Left lung (tissue), 10 donors: ENCODE results near the gene IQCM. TPM values are rescaled to one million over a fixed set of nuclear protein-coding genes. Genes with fewer than 3 reads are reported as not detected.
"Not testable (repeated sequence)": the region's sequence is repeated elsewhere in the genome, so short reads cannot be mapped to it uniquely, and the experiment has no call there.

Source experiments
- ATAC-seq: fragments of 200-7000 bp; cut with Tn5 transposase; one replicate; pipeline ENCODE4 v1.9.1; 2020; ENCODE audit warnings: moderate library complexity
- DNase-seq, 4 donors: peaks; one replicate each; pipeline ENCODE4 v3.0.0-alpha.2; 2013 to 2020
- H3K27ac ChIP-seq, 2 donors: fragments of 200-600 bp; sonication (generic) in 1 of 2; one replicate each; pipeline versions ENCODE4 v1.5.0 to v1.8.0; 2020 to 2021
- H3K27me3 ChIP-seq, 2 donors: fragments of 200-600 bp; sonication (generic) in 1 of 2; one replicate each; pipeline versions ENCODE4 v1.5.0 to v1.8.0; 2020 to 2021
- H3K36me3 ChIP-seq, 2 donors: fragments of 200-600 bp; sonication (generic) in 1 of 2; one replicate each; pipeline versions ENCODE4 v1.5.0 to v1.8.0; 2020 to 2021
- H3K4me1 ChIP-seq, 2 donors: fragments of 200-600 bp; one replicate each; pipeline ENCODE4 v1.8.0; 2021
- H3K4me3 ChIP-seq, 2 donors: fragments of 200-600 bp; sonication (generic) in 1 of 2; one replicate each; pipeline versions ENCODE4 v1.5.0 to v1.8.0; 2020 to 2021; ENCODE audit warnings: mild to moderate bottlenecking in 1 of 2
- H3K9me3 ChIP-seq, 2 donors: fragments of 200-600 bp; sonication (generic) in 1 of 2; one replicate each; pipeline versions ENCODE4 v1.5.0 to v1.8.0; 2020 to 2021
- intact Hi-C, 2 donors: fragments of 100-400 bp; cut with DNase I; formaldehyde crosslinking; loops; one replicate each; pipeline versions ENCODE4 v1.11.2 to v1.14.2; 2022
- polyA plus RNA-seq, 6 donors: library from polyadenylated mRNA; unstranded; fragments of 120-200 nt; gene quantifications; one replicate each; pipeline ENCODE4 v1.2.1, GENCODE V29; 2013; ENCODE audit not compliant: insufficient read length in 6 of 6
- total RNA-seq, 2 donors: library from RNA; stranded (reverse); fragmentation: NEBNext Ultra II Directional; extraction: Animal tissue kit (Norgen Biotek cat#: 25700); gene quantifications; one replicate each; pipeline ENCODE4 v1.2.1, GENCODE V29; 2021
- TF ChIP-seq, protein P1 (sequence below), 2 donors: fragments of 200-600 bp; sonication (generic) in 1 of 2; IDR thresholded peaks; one replicate each; pipeline versions ENCODE4 v1.5.0 to v1.8.0; 2021; ENCODE audit warnings: antibody characterized with exemption in 2 of 2
- donor health status: DM: no; HTN: yes; CAD: no.
- donor health status: DM: no; HTN: no; CAD: no.

Gene IQCM
- total and polyA plus RNA-seq, 8 donors, result not detected

DNA sequence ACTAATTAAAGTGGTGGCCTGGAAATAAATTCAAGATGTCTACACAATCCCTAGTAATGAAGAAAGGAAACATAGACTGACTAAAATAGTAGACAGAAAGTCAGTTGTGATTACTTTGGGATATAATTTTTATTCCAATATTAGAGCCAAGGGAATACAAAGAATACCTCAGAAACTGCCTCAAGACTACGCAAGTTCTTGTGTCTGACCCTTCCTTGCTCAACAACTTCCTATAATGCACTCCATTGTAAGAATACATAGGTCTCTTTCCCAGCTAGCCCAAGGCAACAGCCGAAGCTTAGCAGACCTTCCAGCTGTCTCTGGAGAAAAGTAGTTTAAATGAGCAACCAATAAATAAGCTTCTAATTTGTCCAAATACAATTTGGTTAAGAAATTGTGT is 315.9 kb downstream of the IQCM start:
- intact Hi-C loops, result no loop called here
- H3K27ac ChIP-seq, result no peak overlapping the region
- H3K4me3 ChIP-seq, result no peak overlapping the region
- TF ChIP-seq, protein P1, sequence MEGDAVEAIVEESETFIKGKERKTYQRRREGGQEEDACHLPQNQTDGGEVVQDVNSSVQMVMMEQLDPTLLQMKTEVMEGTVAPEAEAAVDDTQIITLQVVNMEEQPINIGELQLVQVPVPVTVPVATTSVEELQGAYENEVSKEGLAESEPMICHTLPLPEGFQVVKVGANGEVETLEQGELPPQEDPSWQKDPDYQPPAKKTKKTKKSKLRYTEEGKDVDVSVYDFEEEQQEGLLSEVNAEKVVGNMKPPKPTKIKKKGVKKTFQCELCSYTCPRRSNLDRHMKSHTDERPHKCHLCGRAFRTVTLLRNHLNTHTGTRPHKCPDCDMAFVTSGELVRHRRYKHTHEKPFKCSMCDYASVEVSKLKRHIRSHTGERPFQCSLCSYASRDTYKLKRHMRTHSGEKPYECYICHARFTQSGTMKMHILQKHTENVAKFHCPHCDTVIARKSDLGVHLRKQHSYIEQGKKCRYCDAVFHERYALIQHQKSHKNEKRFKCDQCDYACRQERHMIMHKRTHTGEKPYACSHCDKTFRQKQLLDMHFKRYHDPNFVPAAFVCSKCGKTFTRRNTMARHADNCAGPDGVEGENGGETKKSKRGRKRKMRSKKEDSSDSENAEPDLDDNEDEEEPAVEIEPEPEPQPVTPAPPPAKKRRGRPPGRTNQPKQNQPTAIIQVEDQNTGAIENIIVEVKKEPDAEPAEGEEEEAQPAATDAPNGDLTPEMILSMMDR (IDR thresholded peaks at IDR 0.05), result no peak
- H3K9me3 ChIP-seq, result no peaks in the 10 kb centered on the region
- no peak for ATAC-seq
- H3K27me3 ChIP-seq, result no peaks in the 10 kb centered on the region
- no peaks in the 10 kb centered on the region for H3K36me3 ChIP-seq
- DNase-seq, result no peak
- no peaks in the 10 kb centered on the region for H3K4me1 ChIP-seq

DNA sequence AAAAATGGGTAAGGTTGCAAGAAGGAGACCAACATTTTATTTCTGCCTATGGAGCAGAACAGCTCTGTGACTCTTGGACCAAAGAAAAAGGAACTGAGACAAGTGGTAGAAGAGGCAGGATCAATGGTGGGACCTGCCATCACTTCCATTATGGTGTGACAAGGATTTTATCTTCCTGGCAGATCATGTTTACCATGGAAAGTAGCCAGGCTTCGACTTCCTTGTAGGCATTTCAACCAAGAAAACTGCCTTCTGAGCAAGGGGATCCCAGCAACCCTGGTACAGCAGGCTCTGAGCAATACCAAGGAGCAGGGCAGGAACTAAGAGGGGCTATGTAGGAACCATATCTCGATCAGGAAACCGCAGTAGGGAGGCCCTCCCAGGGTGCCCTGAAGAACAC is 317.4 kb downstream of the IQCM start:
- Histone ChIP-seq H3K4me1 (no peaks in the 10 kb centered on the region), H3K27ac (no peak overlapping the region), H3K4me3 (no peak overlapping the region), H3K9me3 (no peaks in the 10 kb centered on the region), H3K36me3 (no peaks in the 10 kb centered on the region), H3K27me3 (no peaks in the 10 kb centered on the region)
- TF ChIP-seq, protein P1 (IDR thresholded peaks at IDR 0.05), result no peak
- no peak for ATAC-seq
- DNase-seq, result no peak
- intact Hi-C loops, result no loop called here

DNA sequence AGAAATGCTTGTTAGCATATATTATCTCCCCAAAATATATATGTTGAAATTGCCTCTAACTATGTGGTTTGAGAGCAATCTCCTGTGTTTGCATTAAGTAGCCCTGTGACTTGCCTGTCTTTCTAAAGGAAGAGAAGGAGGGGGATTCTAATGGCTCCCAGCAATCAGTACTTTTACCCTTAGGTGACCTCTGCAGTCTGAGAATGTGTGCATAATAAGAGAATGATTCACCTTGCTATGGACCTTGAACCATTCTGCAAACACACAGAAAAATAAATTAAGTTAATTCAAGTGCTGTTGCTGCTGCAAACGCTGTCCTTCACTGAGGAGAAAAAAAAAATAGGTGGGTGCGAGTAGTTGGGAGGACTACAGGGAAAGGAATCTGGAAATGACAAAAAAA is 322.2 kb downstream of the IQCM start:
- H3K27me3 ChIP-seq, result no peaks in the 10 kb centered on the region
- no peak for DNase-seq
- TF ChIP-seq, protein P1 (IDR thresholded peaks at IDR 0.05), result no peak
- no peaks in the 10 kb centered on the region for H3K4me1 ChIP-seq
- no peaks in the 10 kb centered on the region for H3K36me3 ChIP-seq
- no peak overlapping the region for H3K4me3 ChIP-seq
- no peak overlapping the region for H3K27ac ChIP-seq
- intact Hi-C loops, result no loop called here
- no peaks in the 10 kb centered on the region for H3K9me3 ChIP-seq
- no peak for ATAC-seq

DNA sequence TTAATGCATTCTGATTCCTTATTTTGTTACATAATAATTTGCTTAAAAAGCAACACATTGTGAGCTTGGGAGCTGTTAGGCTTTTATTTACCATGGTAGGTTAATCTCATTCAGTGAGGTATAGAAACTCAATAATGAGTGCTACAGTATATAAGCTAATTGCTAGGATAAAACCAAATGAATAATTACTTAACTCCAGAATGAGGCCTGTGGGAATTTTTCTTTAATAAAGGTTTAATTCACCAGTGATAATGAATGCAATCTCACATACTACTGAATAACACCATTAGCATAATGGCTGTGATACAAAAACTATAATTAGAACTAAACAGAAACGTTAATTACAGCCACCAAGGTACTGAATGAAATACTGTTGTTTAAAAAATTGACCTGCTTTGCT is 326.3 kb downstream of the IQCM start:
- Histone ChIP-seq H3K27me3 (no peaks in the 10 kb centered on the region), H3K27ac (no peak overlapping the region), H3K36me3 (no peaks in the 10 kb centered on the region), H3K4me3 (no peak overlapping the region), H3K9me3 (no peaks in the 10 kb centered on the region), H3K4me1 (no peaks in the 10 kb centered on the region)
- no peak for DNase-seq
- ATAC-seq, result no peak
- intact Hi-C loops, result no loop called here
- TF ChIP-seq, protein P1 (IDR thresholded peaks at IDR 0.05), result no peak

DNA sequence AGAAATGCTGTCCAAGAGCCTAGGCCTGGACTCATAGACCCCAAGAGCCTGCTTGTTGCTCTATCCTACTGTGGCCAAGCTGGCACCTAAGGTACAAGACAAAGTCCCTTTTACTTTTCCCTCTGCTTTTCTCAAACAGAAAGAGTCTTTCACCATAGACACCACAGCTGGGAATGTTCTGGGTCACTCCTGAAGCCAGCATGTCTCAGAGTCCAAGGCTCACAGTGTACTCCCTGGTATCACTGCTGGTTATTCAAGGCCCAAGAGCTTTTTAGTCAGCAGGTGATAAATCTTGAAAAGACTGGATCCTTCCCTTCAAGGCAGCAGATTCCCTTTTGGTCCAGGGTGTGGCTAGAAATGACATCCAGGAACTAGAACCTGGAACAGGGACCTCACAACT is 328.8 kb downstream of the IQCM start:
- no peak for DNase-seq
- H3K9me3 ChIP-seq, result no peaks in the 10 kb centered on the region
- no peak for ATAC-seq
- TF ChIP-seq, protein P1 (IDR thresholded peaks at IDR 0.05), result no peak
- H3K4me3 ChIP-seq, result no peak overlapping the region
- H3K27me3 ChIP-seq, result no peaks in the 10 kb centered on the region
- H3K27ac ChIP-seq, result no peak overlapping the region
- intact Hi-C loops, result no loop called here
- no peaks in the 10 kb centered on the region for H3K4me1 ChIP-seq
- no peaks in the 10 kb centered on the region for H3K36me3 ChIP-seq

DNA sequence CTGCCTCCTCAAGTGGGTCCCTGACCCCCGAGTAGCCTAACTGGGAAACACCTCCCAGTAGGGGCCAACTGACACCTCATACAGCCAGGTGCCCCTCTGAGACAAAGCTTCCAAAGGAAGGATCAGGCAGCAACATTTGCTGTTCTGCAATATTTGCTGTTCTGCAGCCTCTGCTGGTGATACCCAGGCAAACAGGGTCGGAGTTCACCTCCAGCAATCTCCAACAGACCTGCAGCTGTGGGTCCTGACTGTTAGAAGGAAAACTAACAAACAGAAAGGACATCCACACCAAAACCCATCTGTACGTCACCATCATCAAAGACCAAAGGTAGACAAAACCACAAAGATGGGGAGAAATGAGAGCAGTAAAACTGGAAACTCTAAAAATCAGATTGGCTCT is 347.0 kb downstream of the IQCM start:
- intact Hi-C loops, H3K36me3 ChIP-seq, H3K4me3 ChIP-seq, ATAC-seq, H3K27ac ChIP-seq, H3K4me1 ChIP-seq, H3K27me3 ChIP-seq, DNase-seq: not testable (repeated sequence)
- H3K9me3 ChIP-seq, result peaks cover 0 to 10% of the 10 kb centered on the region in 2 donors
